ENCODE results near the gene VAV2. TPM values are rescaled to one million over a fixed set of nuclear protein-coding genes. Genes with fewer than 3 reads are reported as not detected.

Gene VAV2
- polyA plus RNA-seq, 1 experiment, result 9.0 TPM

DNA sequence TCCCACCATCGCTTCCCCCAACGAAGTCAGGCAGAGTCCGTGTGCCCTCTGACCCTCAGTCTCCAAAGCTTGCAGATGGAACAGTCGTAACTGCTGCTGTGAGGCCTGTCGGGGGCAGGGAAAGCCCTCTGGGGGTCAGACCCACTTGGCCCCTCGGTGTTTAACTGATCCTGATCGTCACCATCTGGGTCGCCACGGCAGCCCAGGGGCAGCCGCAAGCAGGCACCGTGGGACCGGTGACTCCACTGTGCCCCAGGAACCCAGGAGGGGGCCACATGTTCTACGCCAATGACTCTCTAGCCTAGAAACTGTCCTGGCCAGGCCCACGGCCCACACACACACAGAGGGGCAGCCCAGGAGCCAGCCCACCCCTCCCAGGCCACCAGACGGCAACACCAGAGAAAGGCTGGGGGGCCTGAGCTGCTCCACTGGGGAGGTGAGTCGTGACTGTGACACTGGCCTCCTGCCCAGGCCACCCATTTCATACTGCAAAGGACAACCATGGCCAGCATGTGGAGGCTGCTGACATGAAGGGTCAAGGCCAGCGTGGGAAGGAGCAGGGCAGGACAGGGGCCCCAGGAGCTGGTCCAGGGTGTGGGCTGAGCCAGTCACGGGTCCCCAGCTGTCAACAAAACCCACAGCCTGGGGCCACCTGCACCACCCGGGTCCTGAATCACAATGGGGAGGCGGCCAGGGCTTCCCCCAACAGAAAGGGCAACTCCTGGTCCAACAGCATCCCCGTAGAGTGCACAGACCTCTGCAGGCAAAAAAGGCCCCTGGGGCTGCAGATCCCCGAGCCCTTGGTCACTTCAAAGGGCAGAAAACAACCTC, 20.8 kb downstream of the VAV2 start:
- CTCF ChIA-PET, result no interaction called here
- peaks cover 5% of the 10 kb centered on the region; the same call in 1 of the 2 replicates for H3K9me3 ChIP-seq (ENCODE audit: control insufficient read depth, insufficient read depth, low read length)
- no peak overlapping the region for H3K27ac ChIP-seq (ENCODE audit: low read depth, low read length)
- H3K27me3 ChIP-seq (ENCODE audit: control insufficient read depth, insufficient read depth, low read length), result no peaks in the 10 kb centered on the region
- POLR2A ChIA-PET, result no interaction called here
- TF ChIP-seq, protein P1, sequence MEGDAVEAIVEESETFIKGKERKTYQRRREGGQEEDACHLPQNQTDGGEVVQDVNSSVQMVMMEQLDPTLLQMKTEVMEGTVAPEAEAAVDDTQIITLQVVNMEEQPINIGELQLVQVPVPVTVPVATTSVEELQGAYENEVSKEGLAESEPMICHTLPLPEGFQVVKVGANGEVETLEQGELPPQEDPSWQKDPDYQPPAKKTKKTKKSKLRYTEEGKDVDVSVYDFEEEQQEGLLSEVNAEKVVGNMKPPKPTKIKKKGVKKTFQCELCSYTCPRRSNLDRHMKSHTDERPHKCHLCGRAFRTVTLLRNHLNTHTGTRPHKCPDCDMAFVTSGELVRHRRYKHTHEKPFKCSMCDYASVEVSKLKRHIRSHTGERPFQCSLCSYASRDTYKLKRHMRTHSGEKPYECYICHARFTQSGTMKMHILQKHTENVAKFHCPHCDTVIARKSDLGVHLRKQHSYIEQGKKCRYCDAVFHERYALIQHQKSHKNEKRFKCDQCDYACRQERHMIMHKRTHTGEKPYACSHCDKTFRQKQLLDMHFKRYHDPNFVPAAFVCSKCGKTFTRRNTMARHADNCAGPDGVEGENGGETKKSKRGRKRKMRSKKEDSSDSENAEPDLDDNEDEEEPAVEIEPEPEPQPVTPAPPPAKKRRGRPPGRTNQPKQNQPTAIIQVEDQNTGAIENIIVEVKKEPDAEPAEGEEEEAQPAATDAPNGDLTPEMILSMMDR (IDR thresholded peaks at IDR 0.05; ENCODE audit: low read depth, low read length), result no peak
- H3K4me3 ChIP-seq (ENCODE audit: low read depth, low read length), result no peak overlapping the region
- DNase-seq (ENCODE audit: low read depth, low spot score), result no peak

DNA sequence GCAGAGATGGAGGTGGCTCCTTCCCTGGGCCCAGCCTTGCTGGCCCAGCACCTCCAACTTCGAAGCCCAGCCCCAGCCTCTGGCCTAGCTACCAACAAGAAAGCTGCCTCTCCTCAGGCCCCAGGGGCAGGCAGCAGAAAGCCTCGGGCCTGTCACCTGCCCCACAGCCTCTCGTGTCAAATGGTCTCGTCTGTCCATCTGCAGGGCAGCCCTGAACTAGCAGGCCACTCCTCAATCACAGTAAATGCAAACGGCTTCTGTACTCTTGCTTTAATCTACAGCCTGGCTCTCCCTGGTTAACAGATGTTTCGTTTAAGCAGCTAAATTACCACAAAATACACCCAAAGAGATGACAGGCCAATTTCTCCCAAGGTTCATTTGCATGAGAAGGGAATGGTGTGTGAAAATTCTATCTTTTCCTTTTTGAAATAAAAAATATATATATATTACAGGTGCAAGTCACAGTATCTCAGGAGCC, 21.5 kb downstream of the VAV2 start:
- DNase-seq (ENCODE audit: low read depth, low spot score), result no peak
- ChIA-PET POLR2A (no interaction called here), CTCF (no interaction called here)
- TF ChIP-seq, protein P1 (IDR thresholded peaks at IDR 0.05; ENCODE audit: low read depth, low read length), result no peak
- no peaks in the 10 kb centered on the region for H3K27me3 ChIP-seq (ENCODE audit: control insufficient read depth, insufficient read depth, low read length)
- H3K4me3 ChIP-seq (ENCODE audit: low read depth, low read length), result no peak overlapping the region
- H3K27ac ChIP-seq (ENCODE audit: low read depth, low read length), result no peak overlapping the region
- H3K9me3 ChIP-seq (ENCODE audit: control insufficient read depth, insufficient read depth, low read length), result peaks cover 7% of the 10 kb centered on the region; the same call in 1 of the 2 replicates

DNA sequence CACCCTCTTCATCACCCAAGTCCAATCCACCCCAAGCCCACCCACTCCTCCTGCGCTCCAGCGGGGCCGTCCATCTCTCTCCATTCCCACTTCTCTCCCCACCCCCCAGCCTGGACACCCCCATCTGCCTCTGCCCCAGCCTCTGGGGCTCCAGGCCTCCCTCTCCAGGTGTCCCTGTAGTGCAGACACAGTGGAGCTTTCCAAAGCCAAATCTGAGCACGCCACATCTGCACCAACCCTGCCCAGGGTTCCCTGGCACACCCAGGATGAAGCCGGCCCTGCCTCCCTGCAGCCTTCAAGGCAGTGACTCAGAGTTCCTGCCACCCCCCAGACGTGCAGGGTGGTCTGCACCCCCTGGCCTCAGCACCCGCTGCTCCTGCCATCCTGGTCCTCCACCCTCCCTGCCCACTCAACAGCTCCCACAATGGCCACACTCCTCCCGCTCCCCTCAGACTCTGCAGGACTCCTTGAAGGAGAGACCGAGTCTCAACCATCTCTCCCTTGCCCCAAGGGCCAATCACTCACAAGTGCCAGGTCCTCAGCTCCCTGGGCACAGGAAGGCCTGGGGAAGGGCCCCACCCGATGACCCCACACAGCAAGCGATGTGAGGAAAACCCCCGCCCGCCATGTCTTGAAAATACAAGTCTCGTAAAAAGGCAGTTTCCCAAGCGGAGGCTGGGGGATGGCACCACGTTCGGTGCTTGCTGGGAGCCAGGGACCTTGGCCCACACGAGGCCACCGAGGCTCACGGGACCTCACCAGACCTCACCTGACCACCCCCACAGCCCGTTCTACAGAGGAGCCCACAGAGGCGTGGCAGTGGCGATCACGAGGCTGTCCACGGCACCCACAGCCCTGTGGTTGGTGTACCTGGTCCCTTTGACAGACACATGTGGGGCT, 22.2 kb downstream of the VAV2 start:
- H3K9me3 ChIP-seq (ENCODE audit: control insufficient read depth, insufficient read depth, low read length), result peaks cover 9% of the 10 kb centered on the region
- no peak overlapping the region for H3K27ac ChIP-seq (ENCODE audit: low read depth, low read length)
- no peak overlapping the region for H3K4me3 ChIP-seq (ENCODE audit: low read depth, low read length)
- H3K27me3 ChIP-seq (ENCODE audit: control insufficient read depth, insufficient read depth, low read length), result no peaks in the 10 kb centered on the region
- ChIA-PET POLR2A (no interaction called here), CTCF (no interaction called here)
- TF ChIP-seq, protein P1 (IDR thresholded peaks at IDR 0.05; ENCODE audit: low read depth, low read length), result no peak
- no peak for DNase-seq (ENCODE audit: low read depth, low spot score)

DNA sequence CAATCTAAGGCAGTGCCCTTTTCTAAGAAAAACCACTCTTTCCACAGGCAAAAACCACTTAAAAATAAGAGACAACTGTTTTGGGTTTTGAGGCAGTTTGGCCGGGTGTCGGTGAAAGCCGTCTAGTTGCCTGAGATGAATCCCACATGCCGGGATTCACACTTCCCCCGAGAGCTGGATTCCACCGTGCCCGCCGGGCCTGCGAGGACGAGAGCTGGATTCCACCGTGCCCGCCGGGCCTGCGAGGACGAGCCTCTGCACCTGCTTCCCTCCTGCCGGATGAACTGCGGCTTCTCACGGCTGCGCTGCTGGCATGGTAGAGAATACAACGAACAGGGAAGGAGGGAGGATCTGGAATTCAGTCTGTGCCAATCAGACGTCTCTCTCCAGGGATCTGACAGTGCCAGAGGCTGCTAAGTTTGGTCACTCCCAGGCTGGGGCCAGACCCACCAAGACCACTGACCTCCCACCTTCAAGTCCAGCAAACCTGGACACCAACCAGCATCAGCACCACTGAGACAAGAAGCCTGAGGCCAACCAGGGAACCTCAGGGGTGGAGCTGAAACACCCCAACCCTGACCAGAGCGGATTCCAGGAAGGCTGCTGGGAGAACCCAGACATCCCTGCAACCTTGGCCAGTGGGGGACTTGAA, 23.0 kb downstream of the VAV2 start:
- no peak overlapping the region for H3K4me3 ChIP-seq (ENCODE audit: low read depth, low read length)
- no peak for DNase-seq (ENCODE audit: low read depth, low spot score)
- TF ChIP-seq, protein P1 (IDR thresholded peaks at IDR 0.05; ENCODE audit: low read depth, low read length), result no peak
- peaks cover 9% of the 10 kb centered on the region for H3K9me3 ChIP-seq (ENCODE audit: control insufficient read depth, insufficient read depth, low read length)
- no peaks in the 10 kb centered on the region for H3K27me3 ChIP-seq (ENCODE audit: control insufficient read depth, insufficient read depth, low read length)
- H3K27ac ChIP-seq (ENCODE audit: low read depth, low read length), result no peak overlapping the region
- CTCF ChIA-PET, result interaction anchor here (0.5 to 1.5 kb wide), 2 partner anchors 13 to 26 kb away, joined by 3 to 4 read pairs; no protein-coding TSS in a partner anchor
- POLR2A ChIA-PET, result no interaction called here
